GM12874 (cell line): Measurements from ENCODE around the gene TVP23A.

ENCODE experiments used
- CTCF ChIP-seq: IDR thresholded peaks from 2 replicates; pipeline ENCODE4 v1.5.1; 2011; ENCODE audit warnings: low read depth, mild to moderate bottlenecking, control low read depth, low read length, moderate library complexity; ENCODE audit not compliant: insufficient read depth

The TVP23A gene

GRCh38 chr16:10728003-10728887, 90.3 kb downstream of the TVP23A start:
- no peak for TF ChIP-seq CTCF
